Limb (tissue), 2 donors: ENCODE data around the gene PSMA3.
"Not testable (repeated sequence)": the region's sequence is repeated elsewhere in the genome, so short reads cannot be mapped to it uniquely, and the experiment has no call there.

ENCODE experiments used
- DNase-seq, 2 donors: peaks; one replicate each; pipeline ENCODE4 v3.0.0-alpha.2; 2016; ENCODE audit errors: extremely low spot score in 2 of 2

The PSMA3 gene

GRCh38 chr14:58244556-58245387 is at the start of gene PSMA3:
Gene PSMA3, plus strand, starts transcription at chr14:58244843. Its CDS starts 78 bp downstream, at chr14:58244921.
- DNase-seq, result peak; percentile 96 to 99

GRCh38 chr14:58196198-58196597 is 48.4 kb upstream of the PSMA3 start:
- no peak for DNase-seq

- no peak for DNase-seq
Measured at GRCh38 chr14:58198086-58198485, 46.6 kb upstream of the PSMA3 start.

- peak; percentile 84 to 93 for DNase-seq
Measured at GRCh38 chr14:58199726-58200479, 44.7 kb upstream of the PSMA3 start, which contains the start of gene ACTR10. Gene ACTR10, plus strand, starts transcription at chr14:58200149. Its CDS starts 69 bp downstream, at chr14:58200218.

- no peak for DNase-seq
Measured at GRCh38 chr14:58200480-58200841, 44.2 kb upstream of the PSMA3 start.

- no peak for DNase-seq
Measured at GRCh38 chr14:58200846-58201245, 43.8 kb upstream of the PSMA3 start.

GRCh38 chr14:58213176-58213575 is 31.5 kb upstream of the PSMA3 start:
- no peak for DNase-seq

- DNase-seq, result no peak
Measured at GRCh38 chr14:58215191-58215914, 29.3 kb upstream of the PSMA3 start.

GRCh38 chr14:58216544-58216943 is 28.1 kb upstream of the PSMA3 start:
- no peak for DNase-seq

- DNase-seq, result no peak
Measured at GRCh38 chr14:58227096-58227819, 17.4 kb upstream of the PSMA3 start.

- DNase-seq, result peak; percentile 15 to 43
Measured at GRCh38 chr14:58238252-58239243, 6.1 kb upstream of the PSMA3 start.

- peak; percentile 87 for DNase-seq
Measured at GRCh38 chr14:58239244-58240195, 5.1 kb upstream of the PSMA3 start.

- no peak for DNase-seq
Measured at GRCh38 chr14:58243790-58244555, 670 bp upstream of the PSMA3 start.

- no peak for DNase-seq
Measured at GRCh38 chr14:58245562-58245961, 919 bp downstream of the PSMA3 start.

- no peak for DNase-seq
Measured at GRCh38 chr14:58249611-58250010, 5.0 kb downstream of the PSMA3 start.

GRCh38 chr14:58258156-58258555 is 13.5 kb downstream of the PSMA3 start:
- DNase-seq, result no peak

GRCh38 chr14:58262005-58262404 is 17.4 kb downstream of the PSMA3 start:
- not testable (repeated sequence) for DNase-seq

- no peak for DNase-seq
Measured at GRCh38 chr14:58265401-58265800, 20.8 kb downstream of the PSMA3 start.
